Progenitor cell of endocrine pancreas (in vitro differentiated cells): ENCODE data around the gene BPIFB3. TPM values are rescaled to one million over a fixed set of nuclear protein-coding genes. Genes with fewer than 3 reads are reported as not detected.

ENCODE experiments used
- DNase-seq: peaks from one replicate; pipeline ENCODE4 v3.0.0; 2021; ENCODE audit warnings: low spot score; ENCODE audit not compliant: unreplicated experiment
- H3K27ac Mint-ChIP-seq: 2 replicates; pipeline ENCODE4 v1.8.0; 2021; ENCODE audit warnings: mild to moderate bottlenecking, moderate library complexity, mixed read lengths
- H3K27me3 Mint-ChIP-seq: 2 replicates; pipeline ENCODE4 v1.8.0; 2021; ENCODE audit warnings: mixed read lengths
- H3K36me3 Mint-ChIP-seq: 2 replicates; pipeline ENCODE4 v1.8.0; 2022; ENCODE audit warnings: mixed read lengths; ENCODE audit not compliant: insufficient read depth
- H3K4me1 Mint-ChIP-seq: 2 replicates; pipeline ENCODE4 v1.8.0; 2021; ENCODE audit warnings: low read depth, mixed read lengths
- H3K4me3 Mint-ChIP-seq: 2 replicates; pipeline ENCODE4 v1.8.0; 2021; ENCODE audit warnings: low read depth, mild to moderate bottlenecking, moderate library complexity, mixed read lengths
- H3K9me3 Mint-ChIP-seq: 2 replicates; pipeline ENCODE4 v1.8.0; 2021; ENCODE audit warnings: low read depth, mixed read lengths
- CTCF ChIP-seq: fragments of 200-600 bp; sonication (generic); IDR thresholded peaks from one replicate; pipeline ENCODE4 v1.5.0; 2021; ENCODE audit warnings: antibody characterized with exemption, mild to moderate bottlenecking; ENCODE audit not compliant: unreplicated experiment
- total RNA-seq: library from RNA; stranded (reverse); gene quantifications from 2 replicates; pipeline ENCODE4 v1.2.1, GENCODE V29; 2021

BPIFB3 gene
- total RNA-seq, 1 donor from 2014 or later, result not detected

- no peak for DNase-seq
- H3K27me3 Mint-ChIP-seq, result peaks cover 31% of the 10 kb centered on the region
- no peak for TF ChIP-seq CTCF
- H3K9me3 Mint-ChIP-seq, result no peaks in the 10 kb centered on the region
- H3K36me3 Mint-ChIP-seq, result no peaks in the 10 kb centered on the region
- H3K4me3 Mint-ChIP-seq, result no peak overlapping the region
- H3K4me1 Mint-ChIP-seq, result no peaks in the 10 kb centered on the region
- H3K27ac Mint-ChIP-seq, result no peak overlapping the region
Observed at GRCh38 chr20:33010674-33011449, 42.8 kb upstream of the BPIFB3 start.

GRCh38 chr20:33012327-33013189 lies 41.1 kb upstream of the BPIFB3 start:
- no peak for DNase-seq
- Mint-ChIP-seq H3K9me3 (no peaks in the 10 kb centered on the region), H3K4me1 (no peaks in the 10 kb centered on the region), H3K36me3 (no peaks in the 10 kb centered on the region), H3K27ac (no peak overlapping the region), H3K27me3 (peaks cover 41% of the 10 kb centered on the region), H3K4me3 (no peak overlapping the region)
- no peak for TF ChIP-seq CTCF

- H3K4me1 Mint-ChIP-seq, result no peaks in the 10 kb centered on the region
- DNase-seq, result no peak
- no peak overlapping the region for H3K27ac Mint-ChIP-seq
- no peaks in the 10 kb centered on the region for H3K36me3 Mint-ChIP-seq
- TF ChIP-seq CTCF, result no peak
- H3K4me3 Mint-ChIP-seq, result no peak overlapping the region
- peaks cover 43% of the 10 kb centered on the region for H3K27me3 Mint-ChIP-seq
- no peaks in the 10 kb centered on the region for H3K9me3 Mint-ChIP-seq
Observed at GRCh38 chr20:33013701-33014326, 39.9 kb upstream of the BPIFB3 start.

GRCh38 chr20:33014336-33015113 lies 39.2 kb upstream of the BPIFB3 start:
- TF ChIP-seq CTCF, result no peak
- Mint-ChIP-seq H3K27me3 (peaks cover 47% of the 10 kb centered on the region), H3K4me1 (no peaks in the 10 kb centered on the region), H3K36me3 (no peaks in the 10 kb centered on the region), H3K27ac (no peak overlapping the region), H3K9me3 (no peaks in the 10 kb centered on the region), H3K4me3 (no peak overlapping the region)
- DNase-seq, result no peak
